ENCODE results near the gene MSH2. TPM values are rescaled to one million over a fixed set of nuclear protein-coding genes. Genes with fewer than 3 reads are reported as not detected.
"Not testable (repeated sequence)": the region's sequence is repeated elsewhere in the genome, so short reads cannot be mapped to it uniquely, and the experiment has no call there.

The MSH2 gene
- total RNA-seq, 1 experiment from 2014 or later = 139 TPM

DNA sequence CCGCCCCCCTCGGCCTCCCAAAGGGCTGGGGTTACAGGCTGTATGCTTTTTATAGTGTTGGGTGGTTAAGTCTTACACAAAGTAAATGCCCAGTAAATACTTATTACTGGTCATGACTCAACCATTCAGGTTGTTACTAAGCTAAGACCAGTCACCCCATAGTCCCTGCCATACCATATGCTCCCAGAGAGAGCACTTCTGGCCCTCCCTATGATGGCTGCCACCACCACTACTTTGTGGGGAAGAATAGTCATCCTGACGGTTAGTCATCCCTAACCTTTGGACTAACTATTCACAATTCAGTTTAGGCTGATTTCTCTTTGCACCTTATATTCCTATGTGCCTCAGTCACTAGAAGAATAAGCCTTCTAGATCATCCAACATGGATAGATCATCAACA is 42.0 kb upstream of the MSH2 start:
- H3K14ac ChIP-seq (ENCODE audit: insufficient read depth, low read length) = no peak overlapping the region
- H4K8ac ChIP-seq (replicated peaks; ENCODE audit: insufficient read length, low read depth, low read length) = no peak overlapping the region
- no peaks in the 10 kb centered on the region for H3K79me1 ChIP-seq (ENCODE audit: insufficient read depth, low read depth, low read length, poor library complexity, severe bottlenecking)
- no peak overlapping the region for H3T11ph ChIP-seq (ENCODE audit: low read length)
- no CpG with 5 or more reads among the region's 3 CpGs for WGBS (ENCODE audit: extremely low coverage, insufficient read length, low lambda C conversion rate)
- no peak overlapping the region for H4K91ac ChIP-seq (ENCODE audit: insufficient read length, low read depth, low read length)
- no peak overlapping the region for H2AFZ ChIP-seq (ENCODE audit: low read length)
- H3K23ac ChIP-seq (ENCODE audit: insufficient read length, low read depth, low read length) = no peak overlapping the region
- Mint-ChIP-seq H3K4me3 (no peak overlapping the region), H3K4me1 (peaks cover 7 to 16% of the 10 kb centered on the region in 2 experiments), H3K36me3 (ENCODE audit: insufficient read depth in 1 of 3, low read depth in 3 of 3) (no peaks in the 10 kb centered on the region), H3K27ac (no peak overlapping the region), H3K9me3 (no peaks in the 10 kb centered on the region), H3K27me3 (ENCODE audit: low read depth) (peaks cover 20% of the 10 kb centered on the region)
- H3K9me3 ChIP-seq (ENCODE audit: control insufficient read depth, low read depth, low read length) = no peaks in the 10 kb centered on the region
- no peak overlapping the region for H3K56ac ChIP-seq (ENCODE audit: insufficient read length, low read depth, low read length)
- no peak overlapping the region for H2BK12ac ChIP-seq (ENCODE audit: insufficient read length, low read depth, low read length)
- H2BK15ac ChIP-seq (ENCODE audit: low read depth, low read length) = no peak overlapping the region
- H4K5ac ChIP-seq (ENCODE audit: insufficient read length, low read depth, low read length) = no peak overlapping the region
- TF ChIP-seq, protein P1, sequence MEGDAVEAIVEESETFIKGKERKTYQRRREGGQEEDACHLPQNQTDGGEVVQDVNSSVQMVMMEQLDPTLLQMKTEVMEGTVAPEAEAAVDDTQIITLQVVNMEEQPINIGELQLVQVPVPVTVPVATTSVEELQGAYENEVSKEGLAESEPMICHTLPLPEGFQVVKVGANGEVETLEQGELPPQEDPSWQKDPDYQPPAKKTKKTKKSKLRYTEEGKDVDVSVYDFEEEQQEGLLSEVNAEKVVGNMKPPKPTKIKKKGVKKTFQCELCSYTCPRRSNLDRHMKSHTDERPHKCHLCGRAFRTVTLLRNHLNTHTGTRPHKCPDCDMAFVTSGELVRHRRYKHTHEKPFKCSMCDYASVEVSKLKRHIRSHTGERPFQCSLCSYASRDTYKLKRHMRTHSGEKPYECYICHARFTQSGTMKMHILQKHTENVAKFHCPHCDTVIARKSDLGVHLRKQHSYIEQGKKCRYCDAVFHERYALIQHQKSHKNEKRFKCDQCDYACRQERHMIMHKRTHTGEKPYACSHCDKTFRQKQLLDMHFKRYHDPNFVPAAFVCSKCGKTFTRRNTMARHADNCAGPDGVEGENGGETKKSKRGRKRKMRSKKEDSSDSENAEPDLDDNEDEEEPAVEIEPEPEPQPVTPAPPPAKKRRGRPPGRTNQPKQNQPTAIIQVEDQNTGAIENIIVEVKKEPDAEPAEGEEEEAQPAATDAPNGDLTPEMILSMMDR (conservative IDR thresholded peaks at IDR 0.05) = no peak
- no peak overlapping the region for H3K9ac ChIP-seq (ENCODE audit: extremely low read depth, insufficient read length, low read length)
- no peak overlapping the region for H2BK120ac ChIP-seq (ENCODE audit: low read depth, low read length, poor library complexity, severe bottlenecking)
- H3K4me2 ChIP-seq (ENCODE audit: insufficient read depth, insufficient read length, low read length) = no peak overlapping the region
- no peak overlapping the region for H2BK5ac ChIP-seq (ENCODE audit: insufficient read length, low read length)
- H2BK20ac ChIP-seq (ENCODE audit: low read depth, low read length, poor library complexity, severe bottlenecking) = no peak overlapping the region
- no peaks in the 10 kb centered on the region for H4K20me1 ChIP-seq (ENCODE audit: control insufficient read depth, insufficient read depth, insufficient read length)
- H3K18ac ChIP-seq (ENCODE audit: insufficient read length, low read depth, low read length) = no peak overlapping the region
- no peaks in the 10 kb centered on the region for H3K79me2 ChIP-seq (ENCODE audit: insufficient read depth, low read length)
- no peaks in the 10 kb centered on the region; the same call in 1 of the 2 replicates for H3K4me1 ChIP-seq (ENCODE audit: insufficient read depth, low read length)
- H3K23me2 ChIP-seq (ENCODE audit: insufficient read length, low read depth, low read length, poor library complexity, severe bottlenecking) = no peaks in the 10 kb centered on the region
- H2AK5ac ChIP-seq (ENCODE audit: insufficient read length, low read length) = no peak overlapping the region
- H3K27ac ChIP-seq (ENCODE audit: insufficient read length, low read depth, low read length) = no peak overlapping the region
- DNase-seq = no peak
- no peak overlapping the region for H3K4ac ChIP-seq (ENCODE audit: low read depth, low read length)
- H3K27me3 ChIP-seq (ENCODE audit: insufficient read depth, low read length) = no peaks in the 10 kb centered on the region

DNA sequence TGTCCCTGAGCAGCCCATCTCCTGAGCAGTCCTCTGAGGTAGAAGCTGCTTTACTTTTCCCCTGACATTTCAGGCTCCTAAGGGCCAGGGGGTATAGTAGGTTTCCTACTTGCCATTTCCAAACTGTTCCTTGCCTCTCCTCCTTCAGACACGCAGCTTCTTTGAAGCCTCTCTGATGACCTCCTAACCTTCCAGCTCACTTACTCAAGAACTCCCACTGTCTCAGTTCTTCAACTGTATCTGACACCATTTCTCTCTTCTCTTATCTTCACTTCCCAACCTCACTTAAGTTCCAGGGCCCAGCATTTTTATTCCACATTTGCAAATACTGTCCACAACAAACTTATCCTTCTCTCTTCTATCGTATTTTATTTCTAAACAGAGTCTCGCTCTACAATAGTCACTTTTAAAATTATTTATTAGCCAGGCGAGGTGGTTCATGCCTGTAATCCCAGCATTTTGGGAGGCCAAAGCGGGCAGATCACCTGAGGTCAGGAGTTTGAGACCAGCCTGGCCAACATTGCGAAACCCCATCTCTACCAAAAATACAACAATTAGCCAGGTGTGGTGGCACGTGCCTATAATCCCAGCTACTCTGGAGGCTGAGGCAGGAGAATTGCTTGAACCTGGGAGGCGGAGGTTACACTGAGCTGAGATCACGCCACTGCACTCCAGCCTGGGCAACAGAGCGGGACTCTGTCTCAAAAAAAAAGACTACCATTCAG is 41.3 kb upstream of the MSH2 start:
- WGBS (ENCODE audit: extremely low coverage, insufficient read length, low lambda C conversion rate) = 100% methylated on average over 2 of the region's 10 CpGs
- H2BK120ac ChIP-seq (ENCODE audit: low read depth, low read length, poor library complexity, severe bottlenecking); H4K8ac ChIP-seq (replicated peaks; ENCODE audit: insufficient read length, low read depth, low read length); H3K18ac ChIP-seq (ENCODE audit: insufficient read length, low read depth, low read length); H3K23me2 ChIP-seq (ENCODE audit: insufficient read length, low read depth, low read length, poor library complexity, severe bottlenecking); H2BK20ac ChIP-seq (ENCODE audit: low read depth, low read length, poor library complexity, severe bottlenecking); H2AK5ac ChIP-seq (ENCODE audit: insufficient read length, low read length); DNase-seq; H3K14ac ChIP-seq (ENCODE audit: insufficient read depth, low read length); H3K9ac ChIP-seq (ENCODE audit: extremely low read depth, insufficient read length, low read length); H2BK15ac ChIP-seq (ENCODE audit: low read depth, low read length); H2AFZ ChIP-seq (ENCODE audit: low read length); H3K27me3 ChIP-seq (ENCODE audit: insufficient read depth, low read length); H3K4me2 ChIP-seq (ENCODE audit: insufficient read depth, insufficient read length, low read length); H3K9me3 Mint-ChIP-seq; H4K91ac ChIP-seq (ENCODE audit: insufficient read length, low read depth, low read length); H3K23ac ChIP-seq (ENCODE audit: insufficient read length, low read depth, low read length); H2BK12ac ChIP-seq (ENCODE audit: insufficient read length, low read depth, low read length); H4K5ac ChIP-seq (ENCODE audit: insufficient read length, low read depth, low read length); H3K36me3 Mint-ChIP-seq (ENCODE audit: insufficient read depth in 1 of 3, low read depth in 3 of 3); H2BK5ac ChIP-seq (ENCODE audit: insufficient read length, low read length); H3T11ph ChIP-seq (ENCODE audit: low read length); H4K20me1 ChIP-seq (ENCODE audit: control insufficient read depth, insufficient read depth, insufficient read length); H3K4me3 Mint-ChIP-seq; H3K4me1 ChIP-seq (ENCODE audit: insufficient read depth, low read length); H3K79me1 ChIP-seq (ENCODE audit: insufficient read depth, low read depth, low read length, poor library complexity, severe bottlenecking); H3K27ac ChIP-seq (ENCODE audit: insufficient read length, low read depth, low read length); H3K4ac ChIP-seq (ENCODE audit: low read depth, low read length); H3K9me3 ChIP-seq (ENCODE audit: control insufficient read depth, low read depth, low read length); H3K79me2 ChIP-seq (ENCODE audit: insufficient read depth, low read length); H3K56ac ChIP-seq (ENCODE audit: insufficient read length, low read depth, low read length); H3K27ac Mint-ChIP-seq: not testable (repeated sequence)
- peaks cover 20% of the 10 kb centered on the region for H3K27me3 Mint-ChIP-seq (ENCODE audit: low read depth)
- H3K4me1 Mint-ChIP-seq = peaks cover 7 to 16% of the 10 kb centered on the region in 2 experiments
